GM21576 (cell line): ENCODE data around the gene ITPKB.
"Not testable (repeated sequence)": the region's sequence is repeated elsewhere in the genome, so short reads cannot be mapped to it uniquely, and the experiment has no call there.

Experiments
- ATAC-seq: cut with Tn5 transposase; IDR thresholded peaks from one replicate; pipeline ENCODE4 v1.9.1; 2021; ENCODE audit warnings: mild to moderate bottlenecking, moderate library complexity; ENCODE audit not compliant: unreplicated experiment

The ITPKB gene

DNA sequence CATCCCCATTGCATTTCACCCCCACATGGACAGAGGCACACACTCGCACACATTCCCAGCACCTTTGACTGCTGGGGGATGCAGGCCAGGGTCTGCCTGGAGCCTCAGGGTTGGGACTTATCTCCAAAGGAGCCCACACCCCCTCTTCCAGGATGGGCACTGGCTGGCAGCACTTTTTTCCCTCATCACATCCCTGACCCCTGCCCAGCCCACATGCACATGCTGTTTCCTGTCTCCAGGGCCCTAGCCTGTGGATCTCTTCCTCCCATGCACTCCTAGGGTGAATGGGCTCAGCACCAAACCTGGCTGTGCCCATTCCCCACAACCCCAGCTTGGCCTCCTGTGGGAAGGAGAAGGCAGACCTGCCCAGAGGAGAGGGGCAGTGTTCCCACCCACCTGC lies 131.3 kb downstream of the ITPKB start:
- no peak for ATAC-seq

GRCh38 chr1:226607268-226607660 lies 131.8 kb downstream of the ITPKB start:
- no peak for ATAC-seq

DNA sequence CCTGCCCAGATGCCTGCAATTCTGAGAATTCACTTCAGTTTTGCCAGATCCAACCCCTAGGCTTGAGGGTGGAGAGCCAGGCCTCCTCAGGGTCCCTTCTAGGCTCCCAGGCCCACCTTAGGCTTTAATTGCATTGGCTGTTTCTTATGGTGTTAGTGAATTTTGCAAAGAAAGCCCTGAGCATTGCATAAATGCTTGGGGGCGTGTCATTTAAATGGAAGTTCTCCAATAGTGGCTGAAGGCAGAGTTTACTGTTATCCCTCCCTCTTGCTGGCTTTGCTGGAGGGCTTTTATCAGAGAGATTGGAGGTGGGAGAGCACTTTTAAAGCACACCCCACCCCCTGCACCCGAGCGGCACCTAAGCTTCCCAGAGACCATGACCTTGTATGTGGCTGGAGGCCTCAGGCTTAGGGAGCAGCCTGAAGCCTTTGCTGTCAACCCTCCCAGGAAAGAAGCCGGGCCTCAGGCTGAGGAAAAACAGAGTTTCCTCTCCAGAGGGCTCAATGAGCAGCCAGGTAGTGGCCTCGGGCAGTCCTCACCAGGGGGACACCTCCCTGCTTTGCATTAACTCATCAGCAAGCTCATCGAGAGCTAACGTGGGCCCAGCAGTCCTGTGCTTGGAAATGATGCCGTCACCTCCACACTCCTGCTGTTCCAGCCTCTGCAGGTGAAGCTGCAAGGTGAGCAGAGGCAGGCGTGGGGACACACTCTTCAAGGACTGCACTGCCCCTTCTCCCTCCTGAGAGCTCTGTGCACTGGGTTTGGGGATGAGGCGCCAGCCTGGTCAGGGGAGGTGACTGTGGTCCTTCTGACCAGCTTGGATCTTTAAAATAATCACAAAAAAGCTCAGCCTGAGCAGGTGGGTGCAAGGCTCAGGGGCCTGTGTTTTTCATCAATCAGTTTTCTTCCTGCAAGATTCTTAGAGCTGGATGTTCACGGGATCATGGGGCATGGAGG lies 132.5 kb downstream of the ITPKB start:
- ATAC-seq, result no peak

- no peak for ATAC-seq
These were observed 133.6 kb downstream of the ITPKB start for GRCh38 chr1:226605318-226605950.

- no peak for ATAC-seq
These were observed 134.3 kb downstream of the ITPKB start for GRCh38 chr1:226604560-226605317.

- no peak for ATAC-seq
These were observed 135.1 kb downstream of the ITPKB start for GRCh38 chr1:226603858-226604559.

- ATAC-seq, result no peak
These were observed 135.8 kb downstream of the ITPKB start for GRCh38 chr1:226603022-226603857.

DNA sequence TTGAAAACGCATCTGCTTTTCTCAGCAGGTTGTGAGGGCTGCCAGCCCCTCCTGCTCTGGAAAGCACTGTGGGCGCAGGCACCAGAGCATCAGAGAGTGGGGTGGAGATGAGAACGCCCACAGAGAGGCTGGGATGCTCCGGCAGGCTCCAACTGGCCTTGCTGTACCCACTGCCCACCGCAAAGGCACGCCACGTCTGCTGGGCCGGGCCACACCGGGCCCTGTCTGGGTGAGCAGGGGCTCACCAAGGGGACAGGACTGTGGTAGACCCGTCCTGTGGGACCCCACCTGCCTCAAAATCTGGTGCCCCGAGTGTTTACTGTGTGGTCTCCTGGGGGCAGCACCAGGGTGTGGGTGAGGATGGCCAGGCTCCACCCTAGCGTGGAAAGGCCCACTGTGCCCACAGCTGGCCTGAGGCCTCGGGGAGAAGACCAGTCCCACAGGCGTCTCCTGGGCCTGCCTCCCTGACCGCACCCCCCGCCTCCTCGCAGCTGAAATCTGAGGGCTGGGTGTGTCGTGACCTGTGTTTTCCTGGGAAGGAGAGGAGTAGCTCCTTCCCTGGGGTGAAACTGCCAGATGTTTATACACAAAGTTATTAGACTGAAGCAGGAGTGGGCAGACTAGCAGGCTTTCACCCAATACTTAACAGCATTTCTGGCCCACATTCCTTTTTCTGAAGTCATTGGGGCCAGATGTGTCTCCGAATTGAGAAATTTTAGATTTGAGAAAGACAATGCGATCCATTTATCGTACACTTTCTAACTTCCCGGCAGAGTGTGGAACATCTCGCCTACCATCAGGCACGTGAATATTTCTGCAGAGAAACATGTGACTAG lies 136.7 kb downstream of the ITPKB start:
- ATAC-seq, result no peak

DNA sequence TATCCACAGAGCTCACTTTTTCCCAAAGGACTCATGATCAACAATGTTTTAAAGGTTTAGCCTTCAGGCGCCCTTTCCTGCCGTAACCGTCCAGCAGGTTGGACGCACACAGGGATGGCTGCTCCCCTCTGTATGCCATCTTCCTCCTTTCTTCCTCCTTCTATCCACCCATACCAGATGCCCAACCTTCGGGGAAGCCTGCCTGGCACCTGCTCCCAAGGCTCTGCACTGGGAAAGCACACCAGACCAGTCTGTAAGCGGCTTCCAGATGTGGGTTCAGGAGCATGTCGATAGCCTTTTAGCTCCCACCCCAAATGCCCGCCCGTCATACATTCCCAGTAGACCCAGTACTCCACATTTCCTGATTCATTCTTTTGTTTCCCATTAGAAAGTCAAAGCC lies 137.6 kb downstream of the ITPKB start:
- ATAC-seq, result no peak

DNA sequence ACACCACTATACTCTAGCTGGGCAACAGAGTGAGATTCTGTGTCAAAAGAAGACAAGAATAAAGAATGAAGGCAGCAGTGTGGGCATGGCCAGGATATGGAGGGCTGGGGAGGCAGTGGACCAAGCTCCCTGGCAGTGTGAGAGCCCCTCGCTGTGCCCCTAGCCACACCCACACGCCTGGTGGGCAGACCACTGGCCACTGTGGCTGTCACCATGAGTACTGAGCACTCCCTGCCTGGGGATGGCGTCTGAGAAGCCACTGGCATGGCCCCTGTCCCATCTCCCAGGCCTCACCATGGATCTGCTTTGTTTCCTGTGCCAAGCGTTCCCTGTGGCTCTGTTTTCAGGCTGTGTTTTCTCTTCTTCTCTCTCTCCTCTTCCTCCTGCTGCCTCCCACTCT lies 138.8 kb downstream of the ITPKB start:
- ATAC-seq, result no peak

- no peak for ATAC-seq
These were observed 139.3 kb downstream of the ITPKB start for GRCh38 chr1:226599636-226600238.

DNA sequence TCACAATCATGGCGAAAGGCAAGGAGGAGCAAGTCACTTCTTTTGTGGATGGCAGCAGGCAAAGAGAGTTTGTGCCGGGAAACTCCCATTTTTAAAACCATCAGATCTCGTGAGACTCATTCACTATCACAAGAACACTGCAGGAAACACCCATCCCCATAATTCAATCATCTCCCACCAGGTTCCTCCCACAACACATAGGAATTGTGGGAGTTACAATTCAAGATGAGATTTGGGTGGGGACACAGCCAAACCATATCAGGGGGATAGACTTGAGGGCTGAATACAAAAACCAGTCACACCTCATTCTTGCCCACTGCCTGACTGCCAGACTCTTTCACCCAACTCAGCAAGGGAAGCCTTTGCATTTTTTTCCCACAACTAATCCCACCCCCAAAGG lies 140.1 kb downstream of the ITPKB start:
- not testable (repeated sequence) for ATAC-seq

DNA sequence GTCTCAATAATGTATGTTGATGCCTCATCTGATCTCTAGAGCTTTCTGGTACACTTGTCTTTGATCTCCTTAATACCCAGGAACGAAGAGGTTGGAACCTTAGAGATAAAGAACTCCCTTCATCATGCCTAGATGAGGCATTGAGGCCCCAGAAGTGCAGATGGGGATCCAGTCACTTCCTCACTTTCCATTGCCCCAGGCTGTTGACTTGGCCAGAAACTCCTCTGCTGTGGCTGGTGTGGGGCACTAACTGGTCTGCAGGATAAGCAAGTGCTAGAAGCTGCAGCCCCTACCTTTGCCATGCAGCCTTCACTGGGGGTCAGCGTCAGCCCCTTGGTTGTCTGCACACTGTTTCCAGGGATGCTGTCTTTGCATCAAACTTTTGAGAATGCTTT lies 140.6 kb downstream of the ITPKB start:
- ATAC-seq, result no peak

- ATAC-seq, result no peak
These were observed 141.2 kb downstream of the ITPKB start for GRCh38 chr1:226597616-226598454.

DNA sequence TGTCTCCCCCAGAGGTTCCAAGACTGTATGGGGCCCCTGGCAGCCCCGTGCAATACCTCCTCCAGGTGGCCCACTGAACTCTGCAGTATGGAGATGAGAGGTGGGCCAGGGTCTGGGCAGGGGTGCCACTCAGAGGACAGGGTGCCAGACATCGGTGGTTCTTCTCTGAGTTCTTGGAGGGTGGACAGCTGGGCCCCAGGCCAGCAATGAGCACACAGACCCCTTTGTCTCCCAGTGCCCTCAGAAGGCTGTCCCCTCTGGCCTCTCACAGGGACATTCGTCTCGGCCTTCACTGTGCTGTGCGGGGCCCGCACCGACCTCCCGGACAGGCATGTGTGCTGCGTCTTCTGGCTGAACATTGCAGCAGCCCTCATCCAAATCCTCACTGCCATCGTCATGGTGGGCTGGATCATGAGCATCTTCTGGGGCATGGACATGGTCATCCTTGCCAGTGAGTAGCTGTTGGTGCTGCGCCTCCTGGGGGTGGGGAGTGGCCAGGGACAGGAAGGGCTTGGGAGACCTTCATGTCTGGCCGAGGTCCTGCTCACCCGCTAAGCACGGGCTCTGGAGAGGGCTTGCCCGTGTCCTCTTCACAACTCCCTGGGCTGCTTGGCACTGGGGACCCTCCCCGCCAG lies 142.4 kb downstream of the ITPKB start:
- ATAC-seq, result no peak

- no peak for ATAC-seq
These were observed 145.5 kb downstream of the ITPKB start for GRCh38 chr1:226593541-226593940.

DNA sequence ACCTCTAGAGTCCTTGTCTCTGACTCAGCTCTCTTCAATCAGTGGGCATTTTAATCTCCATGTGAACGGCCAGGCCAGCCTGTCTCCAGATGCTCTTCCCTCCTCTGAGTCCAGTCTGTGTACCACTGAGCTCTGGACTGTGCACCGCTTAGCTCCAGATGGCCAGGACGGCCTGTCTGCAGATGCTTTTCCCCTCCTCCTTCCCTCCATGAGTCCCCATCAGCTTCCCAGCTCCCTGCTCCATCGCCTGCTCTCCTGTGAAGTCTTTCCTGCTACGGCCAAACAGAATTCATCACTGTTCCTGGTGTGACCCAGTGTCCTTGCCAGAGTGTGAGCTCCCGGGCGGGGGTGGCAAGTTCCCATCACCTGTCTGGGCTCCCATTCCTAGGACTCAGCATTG lies 148.5 kb downstream of the ITPKB start:
- ATAC-seq, result no peak
